ENCODE results near the gene A3GALT2.

The A3GALT2 gene

GRCh38 chr1:33337441-33337840, 16.5 kb upstream of the A3GALT2 start:
- no peaks in the 10 kb centered on the region for H3K27me3 ChIP-seq (replicated peaks; ENCODE audit: control insufficient read depth, insufficient read depth, low read length)
- DNase-seq (ENCODE audit: extremely low read depth, insufficient read length), result no peak
- peaks cover 2% of the 10 kb centered on the region; the same call in 1 of the 2 replicates for H3K36me3 ChIP-seq (ENCODE audit: control insufficient read depth, insufficient read depth, low read length)
- no peak overlapping the region for H3K4me3 ChIP-seq (replicated peaks; ENCODE audit: low read depth, low read length)
- TF ChIP-seq, protein P1, sequence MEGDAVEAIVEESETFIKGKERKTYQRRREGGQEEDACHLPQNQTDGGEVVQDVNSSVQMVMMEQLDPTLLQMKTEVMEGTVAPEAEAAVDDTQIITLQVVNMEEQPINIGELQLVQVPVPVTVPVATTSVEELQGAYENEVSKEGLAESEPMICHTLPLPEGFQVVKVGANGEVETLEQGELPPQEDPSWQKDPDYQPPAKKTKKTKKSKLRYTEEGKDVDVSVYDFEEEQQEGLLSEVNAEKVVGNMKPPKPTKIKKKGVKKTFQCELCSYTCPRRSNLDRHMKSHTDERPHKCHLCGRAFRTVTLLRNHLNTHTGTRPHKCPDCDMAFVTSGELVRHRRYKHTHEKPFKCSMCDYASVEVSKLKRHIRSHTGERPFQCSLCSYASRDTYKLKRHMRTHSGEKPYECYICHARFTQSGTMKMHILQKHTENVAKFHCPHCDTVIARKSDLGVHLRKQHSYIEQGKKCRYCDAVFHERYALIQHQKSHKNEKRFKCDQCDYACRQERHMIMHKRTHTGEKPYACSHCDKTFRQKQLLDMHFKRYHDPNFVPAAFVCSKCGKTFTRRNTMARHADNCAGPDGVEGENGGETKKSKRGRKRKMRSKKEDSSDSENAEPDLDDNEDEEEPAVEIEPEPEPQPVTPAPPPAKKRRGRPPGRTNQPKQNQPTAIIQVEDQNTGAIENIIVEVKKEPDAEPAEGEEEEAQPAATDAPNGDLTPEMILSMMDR (IDR thresholded peaks at IDR 0.05; ENCODE audit: insufficient read depth, low read length, poor library complexity, severe bottlenecking), result no peak

GRCh38 chr1:33336580-33336979, 15.7 kb upstream of the A3GALT2 start:
- DNase-seq (ENCODE audit: extremely low read depth, insufficient read length), result no peak
- Histone ChIP-seq H3K4me3 (replicated peaks; ENCODE audit: low read depth, low read length) (no peak overlapping the region), H3K27me3 (replicated peaks; ENCODE audit: control insufficient read depth, insufficient read depth, low read length) (no peaks in the 10 kb centered on the region), H3K36me3 (ENCODE audit: control insufficient read depth, insufficient read depth, low read length) (peaks cover 5% of the 10 kb centered on the region; the same call in 1 of the 2 replicates)
- TF ChIP-seq, protein P1 (IDR thresholded peaks at IDR 0.05; ENCODE audit: insufficient read depth, low read length, poor library complexity, severe bottlenecking), result no peak

DNA sequence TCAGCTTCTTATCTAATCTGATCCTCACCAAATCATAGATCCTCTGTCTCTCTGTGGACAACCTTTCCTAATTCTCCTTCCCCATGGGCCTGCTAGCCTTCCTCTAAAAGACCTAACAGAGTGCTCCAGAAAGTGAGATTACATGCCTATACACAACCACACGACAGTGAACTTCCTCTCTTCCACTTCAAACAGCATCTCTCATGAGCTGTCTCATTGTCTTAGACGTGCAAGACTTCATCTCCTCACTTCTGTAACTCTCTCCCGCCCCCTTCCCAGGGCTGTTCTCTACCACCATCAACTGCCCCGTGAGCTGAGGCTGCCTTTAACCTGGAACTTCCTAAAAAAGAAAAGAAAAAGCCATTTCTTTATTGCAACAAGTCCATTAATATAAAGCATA, 14.1 kb upstream of the A3GALT2 start:
- peaks cover 6% of the 10 kb centered on the region for H3K36me3 ChIP-seq (ENCODE audit: control insufficient read depth, insufficient read depth, low read length)
- H3K27me3 ChIP-seq (replicated peaks; ENCODE audit: control insufficient read depth, insufficient read depth, low read length), result no peaks in the 10 kb centered on the region
- DNase-seq (ENCODE audit: extremely low read depth, insufficient read length), result no peak
- no peak overlapping the region for H3K4me3 ChIP-seq (replicated peaks; ENCODE audit: low read depth, low read length)
- TF ChIP-seq, protein P1 (IDR thresholded peaks at IDR 0.05; ENCODE audit: insufficient read depth, low read length, poor library complexity, severe bottlenecking), result no peak

DNA sequence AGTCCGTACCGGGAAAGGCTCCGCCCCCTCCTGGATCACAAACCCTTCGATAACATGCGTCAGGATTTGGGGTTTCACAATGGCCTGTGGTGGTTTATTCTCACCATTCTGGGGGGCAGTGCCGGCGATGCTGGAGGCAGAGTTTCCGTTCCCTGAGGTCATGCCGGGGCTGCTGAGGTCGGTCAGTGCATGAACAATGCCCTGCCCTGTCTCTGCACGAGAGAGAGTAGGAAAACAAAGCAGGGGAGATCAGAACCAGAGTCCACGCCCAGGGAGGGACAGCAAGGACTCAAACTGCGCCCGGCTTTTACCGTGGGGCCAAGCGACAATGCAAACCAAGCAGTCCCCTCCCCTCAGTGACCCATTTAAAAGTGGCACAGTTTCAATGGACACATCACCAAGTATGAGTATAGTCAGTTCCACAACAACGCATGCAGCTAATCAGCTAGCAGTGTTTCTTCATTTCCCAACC, 13.2 kb upstream of the A3GALT2 start:
- H3K4me3 ChIP-seq (replicated peaks; ENCODE audit: low read depth, low read length), result no peak overlapping the region
- H3K27me3 ChIP-seq (replicated peaks; ENCODE audit: control insufficient read depth, insufficient read depth, low read length), result no peaks in the 10 kb centered on the region
- H3K36me3 ChIP-seq (ENCODE audit: control insufficient read depth, insufficient read depth, low read length), result peaks cover 12% of the 10 kb centered on the region
- TF ChIP-seq, protein P1 (IDR thresholded peaks at IDR 0.05; ENCODE audit: insufficient read depth, low read length, poor library complexity, severe bottlenecking), result no peak
- DNase-seq (ENCODE audit: extremely low read depth, insufficient read length), result no peak

GRCh38 chr1:33332881-33333280, 12.0 kb upstream of the A3GALT2 start:
- Histone ChIP-seq H3K27me3 (replicated peaks; ENCODE audit: control insufficient read depth, insufficient read depth, low read length) (no peaks in the 10 kb centered on the region), H3K4me3 (replicated peaks; ENCODE audit: low read depth, low read length) (no peak overlapping the region), H3K36me3 (ENCODE audit: control insufficient read depth, insufficient read depth, low read length) (peaks cover 15% of the 10 kb centered on the region)
- DNase-seq (ENCODE audit: extremely low read depth, insufficient read length), result no peak
- TF ChIP-seq, protein P1 (IDR thresholded peaks at IDR 0.05; ENCODE audit: insufficient read depth, low read length, poor library complexity, severe bottlenecking), result no peak

DNA sequence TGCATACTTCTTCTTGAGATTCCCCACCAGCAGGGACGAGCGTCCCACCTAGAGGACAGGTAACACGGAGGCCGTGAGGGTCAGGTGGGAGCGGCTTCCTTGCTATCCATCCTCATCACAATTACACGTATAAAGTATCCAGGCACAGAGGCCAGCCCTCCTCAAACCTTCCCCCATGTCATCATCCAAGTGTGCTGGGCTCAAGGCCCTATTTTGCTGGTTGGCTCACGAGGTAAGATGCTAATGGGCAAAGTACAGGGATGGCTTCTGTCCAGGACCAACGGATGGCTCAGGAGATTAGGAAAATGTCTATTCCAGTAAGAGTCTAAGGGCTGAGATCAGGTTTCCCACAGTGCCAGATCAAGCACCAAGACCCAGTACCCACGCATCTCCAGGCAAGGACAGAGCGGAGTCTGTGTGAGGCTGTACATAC, 11.5 kb upstream of the A3GALT2 start:
- Histone ChIP-seq H3K27me3 (replicated peaks; ENCODE audit: control insufficient read depth, insufficient read depth, low read length) (no peaks in the 10 kb centered on the region), H3K4me3 (replicated peaks; ENCODE audit: low read depth, low read length) (no peak overlapping the region), H3K36me3 (ENCODE audit: control insufficient read depth, insufficient read depth, low read length) (peaks cover 18% of the 10 kb centered on the region)
- no peak for DNase-seq (ENCODE audit: extremely low read depth, insufficient read length)
- TF ChIP-seq, protein P1 (IDR thresholded peaks at IDR 0.05; ENCODE audit: insufficient read depth, low read length, poor library complexity, severe bottlenecking), result no peak

Data from GM06990 (cell line).